Measurements from ENCODE around the gene SYT12.

DNA sequence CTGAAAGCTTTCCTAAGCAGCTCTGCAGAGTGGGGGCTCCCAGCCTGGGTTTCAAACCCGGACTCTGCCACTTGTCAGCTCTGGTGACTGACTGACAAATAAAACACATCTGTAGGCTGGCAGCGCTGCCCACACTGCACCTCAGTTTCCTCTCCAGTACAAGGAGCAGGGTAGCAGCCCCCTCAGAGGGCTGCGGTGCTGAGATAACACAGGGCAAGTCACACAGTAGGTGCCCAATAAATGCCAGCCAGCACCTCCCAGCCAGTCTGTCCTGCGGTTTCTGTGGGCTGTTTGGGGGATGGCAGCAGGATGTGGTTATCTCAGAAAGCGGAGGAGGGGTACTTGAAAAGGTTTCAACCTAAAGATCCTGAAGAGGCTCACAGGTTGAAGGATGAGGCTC is 1.5 kb downstream of the SYT12 start:
- TF ChIP-seq, protein P1, sequence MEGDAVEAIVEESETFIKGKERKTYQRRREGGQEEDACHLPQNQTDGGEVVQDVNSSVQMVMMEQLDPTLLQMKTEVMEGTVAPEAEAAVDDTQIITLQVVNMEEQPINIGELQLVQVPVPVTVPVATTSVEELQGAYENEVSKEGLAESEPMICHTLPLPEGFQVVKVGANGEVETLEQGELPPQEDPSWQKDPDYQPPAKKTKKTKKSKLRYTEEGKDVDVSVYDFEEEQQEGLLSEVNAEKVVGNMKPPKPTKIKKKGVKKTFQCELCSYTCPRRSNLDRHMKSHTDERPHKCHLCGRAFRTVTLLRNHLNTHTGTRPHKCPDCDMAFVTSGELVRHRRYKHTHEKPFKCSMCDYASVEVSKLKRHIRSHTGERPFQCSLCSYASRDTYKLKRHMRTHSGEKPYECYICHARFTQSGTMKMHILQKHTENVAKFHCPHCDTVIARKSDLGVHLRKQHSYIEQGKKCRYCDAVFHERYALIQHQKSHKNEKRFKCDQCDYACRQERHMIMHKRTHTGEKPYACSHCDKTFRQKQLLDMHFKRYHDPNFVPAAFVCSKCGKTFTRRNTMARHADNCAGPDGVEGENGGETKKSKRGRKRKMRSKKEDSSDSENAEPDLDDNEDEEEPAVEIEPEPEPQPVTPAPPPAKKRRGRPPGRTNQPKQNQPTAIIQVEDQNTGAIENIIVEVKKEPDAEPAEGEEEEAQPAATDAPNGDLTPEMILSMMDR (IDR thresholded peaks at IDR 0.05; ENCODE audit: insufficient read depth, low read length, poor library complexity, severe bottlenecking): no peak
- no peak for TF ChIP-seq EZH2phosphoT487 (conservative IDR thresholded peaks at IDR 0.05; ENCODE audit: low read length)

All from SU-DHL-6 (cell line).